ENCODE measurements around the gene ASAP3. TPM values are rescaled to one million over a fixed set of nuclear protein-coding genes. Genes with fewer than 3 reads are reported as not detected.
"Not testable (repeated sequence)": the region's sequence is repeated elsewhere in the genome, so short reads cannot be mapped to it uniquely, and the experiment has no call there.

The ASAP3 gene
- total RNA-seq, 1 experiment from 2014 or later, result 17.9 TPM

DNA sequence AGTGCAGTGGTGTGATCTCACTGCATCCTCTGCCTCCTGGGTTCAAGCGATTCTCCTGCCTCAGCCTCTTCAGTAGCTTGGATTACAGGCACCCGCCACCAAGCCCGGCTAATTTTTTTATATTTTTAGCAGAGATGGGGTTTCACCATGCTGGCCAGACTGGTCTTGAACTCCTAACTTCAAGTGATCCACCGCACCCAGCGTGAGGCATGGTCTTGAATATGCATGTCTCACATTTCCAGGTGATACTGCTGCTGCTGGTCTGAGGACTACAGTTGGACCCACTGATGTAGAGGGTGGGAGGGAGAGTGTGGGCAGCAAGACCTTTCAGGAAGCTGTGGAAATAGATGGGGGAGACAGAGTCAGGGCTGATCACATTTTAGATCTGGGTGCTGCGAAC, 21.9 kb upstream of the ASAP3 start:
- Histone ChIP-seq H3K9me3 (ENCODE audit: control insufficient read depth, insufficient read depth, low read depth, low read length) (no peaks in the 10 kb centered on the region), H3K4me1 (ENCODE audit: control insufficient read depth, insufficient read depth, low read length) (no peaks in the 10 kb centered on the region), H3K36me3 (ENCODE audit: control insufficient read depth, insufficient read depth, low read length) (no peaks in the 10 kb centered on the region), H3K27ac (ENCODE audit: low read length) (no peak overlapping the region), H3K27me3 (ENCODE audit: control insufficient read depth, insufficient read depth, low read length) (no peaks in the 10 kb centered on the region), H3K4me3 (ENCODE audit: low read depth in 2 of 2, low read length in 2 of 2) (no peak overlapping the region)
- intact Hi-C loops (cut with micrococcal nuclease; ENCODE audit: unreplicated experiment), result no loop called here
- no peak for DNase-seq (ENCODE audit: low read depth, low spot score)
- ChIA-PET CTCF (interaction anchor here (0.7 kb wide), 1 partner anchor 83 kb away, joined by 5 read pairs; no protein-coding TSS in a partner anchor), POLR2A (no interaction called here)
- TF ChIP-seq TCF7L2 (IDR thresholded peaks at IDR 0.05; ENCODE audit: low read depth, low read length) (no peak), SIN3A (IDR thresholded peaks at IDR 0.05; ENCODE audit: borderline replicate concordance, insufficient read depth, low read depth, low read length) (no peak), POLR2AphosphoS5 (IDR thresholded peaks at IDR 0.05; ENCODE audit: low read depth, low read length) (no peak)
- TF ChIP-seq, protein P1, sequence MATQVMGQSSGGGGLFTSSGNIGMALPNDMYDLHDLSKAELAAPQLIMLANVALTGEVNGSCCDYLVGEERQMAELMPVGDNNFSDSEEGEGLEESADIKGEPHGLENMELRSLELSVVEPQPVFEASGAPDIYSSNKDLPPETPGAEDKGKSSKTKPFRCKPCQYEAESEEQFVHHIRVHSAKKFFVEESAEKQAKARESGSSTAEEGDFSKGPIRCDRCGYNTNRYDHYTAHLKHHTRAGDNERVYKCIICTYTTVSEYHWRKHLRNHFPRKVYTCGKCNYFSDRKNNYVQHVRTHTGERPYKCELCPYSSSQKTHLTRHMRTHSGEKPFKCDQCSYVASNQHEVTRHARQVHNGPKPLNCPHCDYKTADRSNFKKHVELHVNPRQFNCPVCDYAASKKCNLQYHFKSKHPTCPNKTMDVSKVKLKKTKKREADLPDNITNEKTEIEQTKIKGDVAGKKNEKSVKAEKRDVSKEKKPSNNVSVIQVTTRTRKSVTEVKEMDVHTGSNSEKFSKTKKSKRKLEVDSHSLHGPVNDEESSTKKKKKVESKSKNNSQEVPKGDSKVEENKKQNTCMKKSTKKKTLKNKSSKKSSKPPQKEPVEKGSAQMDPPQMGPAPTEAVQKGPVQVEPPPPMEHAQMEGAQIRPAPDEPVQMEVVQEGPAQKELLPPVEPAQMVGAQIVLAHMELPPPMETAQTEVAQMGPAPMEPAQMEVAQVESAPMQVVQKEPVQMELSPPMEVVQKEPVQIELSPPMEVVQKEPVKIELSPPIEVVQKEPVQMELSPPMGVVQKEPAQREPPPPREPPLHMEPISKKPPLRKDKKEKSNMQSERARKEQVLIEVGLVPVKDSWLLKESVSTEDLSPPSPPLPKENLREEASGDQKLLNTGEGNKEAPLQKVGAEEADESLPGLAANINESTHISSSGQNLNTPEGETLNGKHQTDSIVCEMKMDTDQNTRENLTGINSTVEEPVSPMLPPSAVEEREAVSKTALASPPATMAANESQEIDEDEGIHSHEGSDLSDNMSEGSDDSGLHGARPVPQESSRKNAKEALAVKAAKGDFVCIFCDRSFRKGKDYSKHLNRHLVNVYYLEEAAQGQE (IDR thresholded peaks at IDR 0.05; ENCODE audit: insufficient read depth in 1 of 2, low read depth in 2 of 2, low read length in 1 of 2), result no peak
- TF ChIP-seq, protein P2, sequence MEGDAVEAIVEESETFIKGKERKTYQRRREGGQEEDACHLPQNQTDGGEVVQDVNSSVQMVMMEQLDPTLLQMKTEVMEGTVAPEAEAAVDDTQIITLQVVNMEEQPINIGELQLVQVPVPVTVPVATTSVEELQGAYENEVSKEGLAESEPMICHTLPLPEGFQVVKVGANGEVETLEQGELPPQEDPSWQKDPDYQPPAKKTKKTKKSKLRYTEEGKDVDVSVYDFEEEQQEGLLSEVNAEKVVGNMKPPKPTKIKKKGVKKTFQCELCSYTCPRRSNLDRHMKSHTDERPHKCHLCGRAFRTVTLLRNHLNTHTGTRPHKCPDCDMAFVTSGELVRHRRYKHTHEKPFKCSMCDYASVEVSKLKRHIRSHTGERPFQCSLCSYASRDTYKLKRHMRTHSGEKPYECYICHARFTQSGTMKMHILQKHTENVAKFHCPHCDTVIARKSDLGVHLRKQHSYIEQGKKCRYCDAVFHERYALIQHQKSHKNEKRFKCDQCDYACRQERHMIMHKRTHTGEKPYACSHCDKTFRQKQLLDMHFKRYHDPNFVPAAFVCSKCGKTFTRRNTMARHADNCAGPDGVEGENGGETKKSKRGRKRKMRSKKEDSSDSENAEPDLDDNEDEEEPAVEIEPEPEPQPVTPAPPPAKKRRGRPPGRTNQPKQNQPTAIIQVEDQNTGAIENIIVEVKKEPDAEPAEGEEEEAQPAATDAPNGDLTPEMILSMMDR (IDR thresholded peaks at IDR 0.05), result no peak
- in situ Hi-C loops (cut with HindIII; ENCODE audit: low pct_unique_long_range_greater_than_20kb, low sequenced_read_pairs), result no loop called here
- BruUV-seq (replicated peaks), result no TSS peak
- no peak for ATAC-seq

DNA sequence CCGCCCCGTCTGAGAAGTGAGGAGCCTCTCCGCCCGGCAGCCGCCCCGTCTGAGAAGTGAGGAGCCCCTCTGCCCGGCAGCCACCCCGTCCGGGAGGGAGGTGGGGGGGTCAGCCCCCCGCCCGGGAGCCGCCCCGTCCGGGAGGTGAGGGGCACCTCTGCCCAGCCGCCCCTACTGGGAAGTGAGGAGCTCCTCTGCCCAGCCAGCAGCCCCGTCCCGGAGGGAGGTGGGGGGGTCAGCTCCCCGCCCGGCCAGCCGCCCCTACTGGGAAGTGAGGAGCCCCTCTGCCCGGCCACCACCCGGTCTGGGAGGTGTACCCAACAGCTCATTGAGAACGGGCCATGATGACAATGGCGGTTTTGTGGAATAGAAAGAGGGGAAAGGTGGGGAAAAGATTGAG, 20.2 kb upstream of the ASAP3 start:
- H3K9me3 ChIP-seq (ENCODE audit: control insufficient read depth, insufficient read depth, low read depth, low read length); POLR2A ChIA-PET; H3K36me3 ChIP-seq (ENCODE audit: control insufficient read depth, insufficient read depth, low read length); BruUV-seq (replicated peaks); CTCF ChIA-PET; in situ Hi-C loops (cut with HindIII; ENCODE audit: low pct_unique_long_range_greater_than_20kb, low sequenced_read_pairs); H3K27ac ChIP-seq (ENCODE audit: low read length); H3K4me1 ChIP-seq (ENCODE audit: control insufficient read depth, insufficient read depth, low read length); H3K4me3 ChIP-seq (ENCODE audit: low read depth in 2 of 2, low read length in 2 of 2); H3K27me3 ChIP-seq (ENCODE audit: control insufficient read depth, insufficient read depth, low read length); ATAC-seq; intact Hi-C loops (cut with micrococcal nuclease; ENCODE audit: unreplicated experiment); DNase-seq (ENCODE audit: low read depth, low spot score): not testable (repeated sequence)

DNA sequence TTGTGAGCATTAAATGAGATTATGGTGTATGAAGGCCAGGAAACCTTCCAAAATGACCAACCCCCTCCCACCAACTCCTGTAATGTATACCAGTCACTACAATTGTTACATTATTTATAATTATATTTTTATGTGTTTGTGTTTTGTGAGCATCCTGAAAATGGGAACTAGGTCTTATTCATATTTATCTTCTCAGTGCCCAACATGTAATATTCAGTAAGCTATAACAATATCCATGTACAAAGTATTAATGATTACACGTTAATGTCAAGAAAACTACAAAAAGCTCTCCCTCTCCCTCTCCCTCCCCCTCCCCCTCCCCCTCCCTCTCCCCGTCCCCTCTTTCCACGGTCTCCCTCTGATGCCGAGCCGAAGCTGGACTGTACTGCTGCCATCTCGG, 19.0 kb upstream of the ASAP3 start:
- no peak overlapping the region for H3K4me3 ChIP-seq (ENCODE audit: low read depth in 2 of 2, low read length in 2 of 2)
- DNase-seq (ENCODE audit: low read depth, low spot score) (no peak), ATAC-seq (no peak)
- ChIA-PET CTCF (no interaction called here), POLR2A (no interaction called here)
- no peaks in the 10 kb centered on the region for H3K36me3 ChIP-seq (ENCODE audit: control insufficient read depth, insufficient read depth, low read length)
- no peaks in the 10 kb centered on the region for H3K4me1 ChIP-seq (ENCODE audit: control insufficient read depth, insufficient read depth, low read length)
- intact Hi-C loops (cut with micrococcal nuclease; ENCODE audit: unreplicated experiment), result no loop called here
- H3K27ac ChIP-seq (ENCODE audit: low read length), result no peak overlapping the region
- TF ChIP-seq, protein P1 (IDR thresholded peaks at IDR 0.05; ENCODE audit: insufficient read depth in 1 of 2, low read depth in 2 of 2, low read length in 1 of 2), result no peak
- TF ChIP-seq, protein P2 (IDR thresholded peaks at IDR 0.05), result no peak
- TF ChIP-seq SIN3A (IDR thresholded peaks at IDR 0.05; ENCODE audit: borderline replicate concordance, insufficient read depth, low read depth, low read length) (no peak), TCF7L2 (IDR thresholded peaks at IDR 0.05; ENCODE audit: low read depth, low read length) (no peak), POLR2AphosphoS5 (IDR thresholded peaks at IDR 0.05; ENCODE audit: low read depth, low read length) (no peak)
- in situ Hi-C loops (cut with HindIII; ENCODE audit: low pct_unique_long_range_greater_than_20kb, low sequenced_read_pairs), result no loop called here
- H3K27me3 ChIP-seq (ENCODE audit: control insufficient read depth, insufficient read depth, low read length), result no peaks in the 10 kb centered on the region
- no TSS peak for BruUV-seq (replicated peaks)
- no peaks in the 10 kb centered on the region for H3K9me3 ChIP-seq (ENCODE audit: control insufficient read depth, insufficient read depth, low read depth, low read length)

All from Panc1 (cell line).